Keratinocyte (primary cell): ENCODE data around the gene TSPAN10.

Experiments used
- EZH2 ChIP-seq: IDR thresholded peaks from one replicate; pipeline ENCODE4 v1.6.1; 2012; ENCODE audit warnings: inconsistent platforms, mild to moderate bottlenecking, low read length, moderate library complexity
- TF ChIP-seq, protein P1 (sequence below), 3 experiments: IDR thresholded peaks in 1 of 3; conservative IDR thresholded peaks in 1 of 3; optimal IDR thresholded peaks in 1 of 3; 2 replicates in 2 of 3; 3 replicates in 1 of 3; pipeline versions ENCODE3 to v1.5.1; 2011; ENCODE audit warnings: low read length in 3 of 3, mild to moderate bottlenecking in 3 of 3, moderate library complexity in 2 of 3, control low read depth in 1 of 3, inconsistent platforms in 1 of 3; ENCODE audit not compliant: insufficient read depth in 2 of 3; ENCODE audit errors: extremely low read depth in 1 of 3

DNA sequence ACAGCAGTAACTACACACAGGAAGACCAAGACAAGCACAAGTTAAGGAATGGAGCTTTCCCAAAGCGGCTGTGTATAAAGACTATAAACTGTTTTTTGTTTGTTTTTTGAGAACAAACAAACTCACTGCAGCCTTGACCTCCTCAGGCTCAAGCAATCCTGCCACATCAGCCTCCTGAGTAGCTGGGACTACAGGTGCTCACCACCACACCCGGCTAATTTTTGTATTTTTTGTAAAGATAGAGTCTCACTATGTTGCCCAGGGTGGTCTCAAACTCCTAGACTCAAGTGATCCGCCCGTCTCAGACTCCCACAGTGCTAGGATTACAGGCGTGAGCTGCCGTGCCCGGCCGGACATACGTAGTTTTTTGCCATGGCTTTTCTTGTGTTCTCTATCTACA is 23.4 kb downstream of the TSPAN10 start:
- TF ChIP-seq, protein P1, sequence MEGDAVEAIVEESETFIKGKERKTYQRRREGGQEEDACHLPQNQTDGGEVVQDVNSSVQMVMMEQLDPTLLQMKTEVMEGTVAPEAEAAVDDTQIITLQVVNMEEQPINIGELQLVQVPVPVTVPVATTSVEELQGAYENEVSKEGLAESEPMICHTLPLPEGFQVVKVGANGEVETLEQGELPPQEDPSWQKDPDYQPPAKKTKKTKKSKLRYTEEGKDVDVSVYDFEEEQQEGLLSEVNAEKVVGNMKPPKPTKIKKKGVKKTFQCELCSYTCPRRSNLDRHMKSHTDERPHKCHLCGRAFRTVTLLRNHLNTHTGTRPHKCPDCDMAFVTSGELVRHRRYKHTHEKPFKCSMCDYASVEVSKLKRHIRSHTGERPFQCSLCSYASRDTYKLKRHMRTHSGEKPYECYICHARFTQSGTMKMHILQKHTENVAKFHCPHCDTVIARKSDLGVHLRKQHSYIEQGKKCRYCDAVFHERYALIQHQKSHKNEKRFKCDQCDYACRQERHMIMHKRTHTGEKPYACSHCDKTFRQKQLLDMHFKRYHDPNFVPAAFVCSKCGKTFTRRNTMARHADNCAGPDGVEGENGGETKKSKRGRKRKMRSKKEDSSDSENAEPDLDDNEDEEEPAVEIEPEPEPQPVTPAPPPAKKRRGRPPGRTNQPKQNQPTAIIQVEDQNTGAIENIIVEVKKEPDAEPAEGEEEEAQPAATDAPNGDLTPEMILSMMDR (optimal IDR thresholded peaks at IDR 0.05 in 1 of 3, IDR thresholded peaks at IDR 0.05 in 1 of 3, conservative IDR thresholded peaks at IDR 0.05 in 1 of 3; ENCODE audit: extremely low read depth in 1 of 3, insufficient read depth in 2 of 3, low read length in 3 of 3): no peak
- no peak for TF ChIP-seq EZH2
